Heart left ventricle (tissue), 16 donors: ENCODE data around the gene EIF3J. TPM values are rescaled to one million over a fixed set of nuclear protein-coding genes. Genes with fewer than 3 reads are reported as not detected.
A peak's percentile ranks its signal among the peaks of the same experiment; 100 is the strongest.

Experiments used
- ATAC-seq, 4 donors: fragments of 200-7000 bp; cut with Tn5 transposase; one replicate each; pipeline ENCODE4 v1.9.1; 2020 to 2022; ENCODE audit warnings: moderate library complexity in 4 of 4, mild to moderate bottlenecking in 3 of 4, moderate number of reproducible peaks in 1 of 4
- DNase-seq, 5 donors: peaks; one replicate each; pipeline ENCODE4 v3.0.0-alpha.2; 2020
- H3K27ac ChIP-seq, 12 donors: fragments of 200-600 bp; sonication (generic) in 4 of 12; one replicate each; pipeline versions ENCODE4 v1.5.0 to v1.8.0; 2016 to 2022; ENCODE audit warnings: mild to moderate bottlenecking in 2 of 12
- H3K27me3 ChIP-seq, 9 donors: fragments of 200-600 bp; sonication (generic) in 2 of 9; one replicate each; pipeline versions ENCODE4 v1.5.1 to v1.8.0; 2016 to 2022; ENCODE audit warnings: mild to moderate bottlenecking in 3 of 9
- H3K36me3 ChIP-seq, 9 donors: fragments of 200-600 bp; sonication (generic) in 2 of 9; one replicate each; pipeline versions ENCODE4 v1.5.0 to v1.8.0; 2018 to 2022; ENCODE audit warnings: mild to moderate bottlenecking in 2 of 9
- H3K4me1 ChIP-seq, 12 donors: fragments of 200-600 bp; sonication (generic) in 4 of 12; one replicate each; pipeline versions ENCODE4 v1.5.0 to v1.8.0; 2016 to 2022; ENCODE audit warnings: mild to moderate bottlenecking in 3 of 12
- H3K4me3 ChIP-seq, 12 donors: fragments of 200-600 bp; sonication (generic) in 4 of 12; one replicate each; pipeline versions ENCODE4 v1.5.0 to v1.8.0; 2017 to 2022; ENCODE audit warnings: mild to moderate bottlenecking in 9 of 12, moderate library complexity in 4 of 12
- H3K9me3 ChIP-seq, 12 donors: fragments of 200-600 bp; sonication (generic) in 4 of 12; one replicate each; pipeline versions ENCODE4 v1.5.0 to v1.8.0; 2016 to 2022; ENCODE audit warnings: mild to moderate bottlenecking in 1 of 12
- POLR2A ChIP-seq, 2 donors: fragments of 450-650 bp; IDR thresholded peaks; one replicate each; pipeline ENCODE4 v1.6.1; 2017; ENCODE audit warnings: antibody characterized with exemption in 2 of 2, mild to moderate bottlenecking in 2 of 2, moderate library complexity in 2 of 2
- WGBS, 4 donors: extraction: QIAGEN DNeasy Blood & Tissue Kit in 2 of 4; methylation state at CpG; one replicate each; pipeline versions ENCODE4 v1.1.5 to v1.1.7; 2013 to 2018; 5-methylcytosine and 5-hydroxymethylcytosine counted together
- intact Hi-C, 10 donors: fragments of 100-400 bp; cut with DNase I; formaldehyde crosslinking; loops; one replicate each; pipeline versions ENCODE4 v1.11.1 to v1.14.2; 2022
- polyA plus RNA-seq, 2 donors: library from polyadenylated mRNA; stranded (reverse); fragments of 200-250 nt; gene quantifications; one replicate each; pipeline ENCODE4 v1.2.3, GENCODE V29; 2013
- total RNA-seq, 9 donors: library from RNA; depleted of rRNA in 2 of 9; stranded (reverse); fragments of >200 nt in 2 of 9; fragmentation: NEBNext Ultra II Directional in 3 of 9; extraction: Animal tissue kit (Norgen Biotek cat#: 25700) in 3 of 9; gene quantifications; one replicate each; pipeline versions ENCODE4 v1.1.0 to v1.2.4, GENCODE V29; 2016 to 2023
- TF ChIP-seq, protein P1 (sequence below), 12 donors: fragments of 200-600 bp; sonication (generic) in 4 of 12; IDR thresholded peaks; one replicate each; pipeline versions ENCODE4 v1.5.0 to v1.8.0; 2018 to 2022; ENCODE audit warnings: antibody characterized with exemption in 12 of 12, mild to moderate bottlenecking in 5 of 12
- donor health status: ischemic (EF 13 %, LVEDD 7.1; RV severe dilation, severe dysfunction).
- donor health status: healthy with polysubstance abuse.
- donor health status: DM: no; HTN: yes; CAD: no.
- donor health status: DM: no; HTN: no; CAD: no.
- donor health status: ischemic (EF 25% LVEDD 6.9; RV normal size, moderate dysfunction).
- donor health status: ischemic (EF 25% LVEDD 5.7; RV mildly dilated, moderate dysfunction).
- donor health status: healthy.
- donor health status: DM: yes; HTN: yes; CAD: no.
- donor health status: ischemic (EF 35%, LVEDD 5.7; RV mildly dilated, moderate dysfunction).
- donor health status: nonischemic (EF 11% LVEDD 7.7; RV severe dilation, severe dysfunction).
- donor health status: DM: yes; HTN: yes; CAD: no.
- donor health status: PGD.
- donor health status: ischemic (EF 29% LVEDD 5.4; RV normal size, mild dysfunction).
- donor health status: nonischemic (EF 23%, LVEDD 6.1; RV moderate dilation, normal function).

Gene EIF3J
- total and polyA plus RNA-seq, 11 donors, result 30.4 to 116 (median 71.6) TPM

DNA sequence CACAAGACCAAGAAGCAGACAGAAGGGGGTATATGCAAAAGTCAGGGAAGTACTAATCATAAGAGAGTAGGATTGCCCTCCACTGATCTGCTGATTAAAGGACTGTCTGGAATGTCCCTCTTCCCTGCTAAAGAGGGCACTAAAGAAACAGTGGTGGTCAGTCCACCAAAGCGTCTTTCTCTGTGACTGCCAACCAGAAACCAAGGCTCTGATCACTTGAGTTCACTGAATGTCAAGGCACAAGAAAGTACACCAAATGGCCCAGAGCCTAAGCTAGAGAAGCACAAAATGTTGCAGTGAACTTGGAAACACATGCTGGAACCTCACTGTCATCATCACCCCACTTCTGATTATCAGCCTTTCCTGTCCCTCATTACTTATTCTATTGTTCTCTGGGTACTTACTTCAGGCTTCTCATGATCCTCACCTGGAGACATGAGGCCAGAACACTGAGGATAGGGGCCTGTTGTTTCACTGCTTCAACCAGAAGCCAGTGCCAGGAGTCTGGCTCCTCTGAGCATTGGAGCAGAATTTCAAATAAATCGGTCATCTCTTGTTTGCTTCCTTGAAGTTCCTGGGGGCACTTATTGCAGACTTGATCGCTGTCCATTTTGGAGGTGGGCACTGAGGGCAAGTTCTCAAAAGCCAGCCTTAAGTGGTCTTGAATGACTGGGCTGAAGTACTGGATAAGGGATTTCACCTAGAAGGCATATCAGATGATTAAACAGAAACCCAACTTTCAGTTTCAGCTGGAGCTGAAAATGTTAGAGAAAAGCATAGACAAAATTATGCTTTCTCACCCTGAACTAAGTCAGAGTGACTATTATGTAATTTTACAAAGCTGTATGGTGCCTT is 58.9 kb downstream of the EIF3J start:
- Histone ChIP-seq H3K36me3 (peaks cover 0 to 100% (median 94%) of the 10 kb centered on the region in 9 donors), H3K4me3 (no peak overlapping the region), H3K27ac (no peak overlapping the region), H3K27me3 (no peaks in the 10 kb centered on the region), H3K4me1 (no peaks in the 10 kb centered on the region), H3K9me3 (no peaks in the 10 kb centered on the region)
- DNase-seq (no peak), ATAC-seq (no peak)
- intact Hi-C loops, result loop anchor here in 3 of 10 donors (5.0 to 10.0 kb wide), 2 partner anchors 51 to 139 kb away; partner anchors contain the start of gene TRIM69 (in 2 of the 3)
- TF ChIP-seq, protein P1, sequence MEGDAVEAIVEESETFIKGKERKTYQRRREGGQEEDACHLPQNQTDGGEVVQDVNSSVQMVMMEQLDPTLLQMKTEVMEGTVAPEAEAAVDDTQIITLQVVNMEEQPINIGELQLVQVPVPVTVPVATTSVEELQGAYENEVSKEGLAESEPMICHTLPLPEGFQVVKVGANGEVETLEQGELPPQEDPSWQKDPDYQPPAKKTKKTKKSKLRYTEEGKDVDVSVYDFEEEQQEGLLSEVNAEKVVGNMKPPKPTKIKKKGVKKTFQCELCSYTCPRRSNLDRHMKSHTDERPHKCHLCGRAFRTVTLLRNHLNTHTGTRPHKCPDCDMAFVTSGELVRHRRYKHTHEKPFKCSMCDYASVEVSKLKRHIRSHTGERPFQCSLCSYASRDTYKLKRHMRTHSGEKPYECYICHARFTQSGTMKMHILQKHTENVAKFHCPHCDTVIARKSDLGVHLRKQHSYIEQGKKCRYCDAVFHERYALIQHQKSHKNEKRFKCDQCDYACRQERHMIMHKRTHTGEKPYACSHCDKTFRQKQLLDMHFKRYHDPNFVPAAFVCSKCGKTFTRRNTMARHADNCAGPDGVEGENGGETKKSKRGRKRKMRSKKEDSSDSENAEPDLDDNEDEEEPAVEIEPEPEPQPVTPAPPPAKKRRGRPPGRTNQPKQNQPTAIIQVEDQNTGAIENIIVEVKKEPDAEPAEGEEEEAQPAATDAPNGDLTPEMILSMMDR (IDR thresholded peaks at IDR 0.05), result no peak
- TF ChIP-seq POLR2A (IDR thresholded peaks at IDR 0.05), result no peak
- 93 to 98% (median 96%) methylated on average over 3 of the region's 3 CpGs for WGBS, 4 donors

DNA sequence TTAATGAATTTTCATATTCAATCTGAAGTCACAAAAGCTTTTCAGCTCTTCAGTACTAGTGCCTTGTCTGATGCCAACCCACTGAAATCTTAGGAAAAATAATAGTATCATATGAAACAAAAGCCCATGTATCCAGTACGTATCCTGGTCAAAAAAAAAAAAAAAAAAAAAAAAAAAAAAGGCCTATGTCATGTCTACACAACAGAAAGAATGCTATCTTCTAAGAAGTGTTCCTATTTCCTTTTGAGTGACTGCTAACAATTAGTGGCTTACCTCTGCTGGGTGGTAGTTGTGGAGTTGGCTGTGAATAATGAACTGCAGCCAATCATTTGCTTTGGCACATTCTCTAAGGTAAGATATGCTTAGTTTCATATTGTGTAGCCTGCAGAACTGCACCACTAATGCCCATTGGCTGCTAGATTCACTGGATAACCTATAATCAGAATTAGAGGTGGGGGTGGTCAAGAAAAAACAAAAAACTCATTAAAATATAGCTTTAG is 59.6 kb downstream of the EIF3J start:
- TF ChIP-seq, protein P1 (IDR thresholded peaks at IDR 0.05), result no peak
- no peak for TF ChIP-seq POLR2A (IDR thresholded peaks at IDR 0.05)
- Histone ChIP-seq H3K27ac (no peak overlapping the region), H3K4me3 (no peak overlapping the region), H3K4me1 (no peaks in the 10 kb centered on the region), H3K27me3 (no peaks in the 10 kb centered on the region), H3K36me3 (peaks cover 0 to 100% (median 94%) of the 10 kb centered on the region in 9 donors), H3K9me3 (no peaks in the 10 kb centered on the region)
- intact Hi-C loops, result loop anchor here in 3 of 10 donors (5.0 to 10.0 kb wide), 2 partner anchors 51 to 138 kb away; partner anchors contain the start of gene TRIM69 (in 2 of the 3)
- 45 to 86% (median 60%) methylated on average over 1 of the region's 1 CpG for WGBS, 4 donors
- DNase-seq (no peak), ATAC-seq (no peak)

DNA sequence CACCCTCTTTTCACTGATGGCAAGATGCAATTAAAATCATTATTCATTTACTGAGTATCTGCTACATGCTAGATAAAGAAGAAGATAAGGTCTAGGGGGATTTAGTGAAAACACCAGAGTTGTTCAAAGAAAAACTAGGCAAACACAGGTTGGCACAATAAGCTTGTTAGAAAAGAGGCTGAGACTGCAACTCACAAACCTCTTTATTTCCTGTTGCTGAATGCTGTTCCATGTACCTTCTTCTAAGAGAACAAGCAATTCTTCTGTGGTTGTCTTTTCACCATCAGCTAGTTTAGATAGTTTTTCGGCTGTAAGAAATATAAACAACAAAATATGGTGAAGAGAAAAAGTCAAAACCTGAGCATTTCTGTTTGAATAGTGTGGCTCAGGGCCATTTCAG is 61.1 kb downstream of the EIF3J start:
- H3K36me3 ChIP-seq, result peaks cover 0 to 100% (median 94%) of the 10 kb centered on the region in 9 donors
- ATAC-seq (no peak), DNase-seq (no peak)
- no peak overlapping the region for H3K4me3 ChIP-seq
- no peak overlapping the region for H3K27ac ChIP-seq
- whole genome bisulfite sequencing, 4 donors, result 85 to 97% (median 90%) methylated on average over 1 of the region's 1 CpG
- TF ChIP-seq, protein P1 (IDR thresholded peaks at IDR 0.05), result no peak
- no peak for TF ChIP-seq POLR2A (IDR thresholded peaks at IDR 0.05)
- H3K4me1 ChIP-seq, result no peaks in the 10 kb centered on the region
- no peaks in the 10 kb centered on the region for H3K27me3 ChIP-seq
- H3K9me3 ChIP-seq, result no peaks in the 10 kb centered on the region
- intact Hi-C loops, result loop anchor here in 3 of 10 donors (5.0 to 10.0 kb wide), 2 partner anchors 49 to 137 kb away; partner anchors contain the start of gene TRIM69 (in 2 of the 3)

DNA sequence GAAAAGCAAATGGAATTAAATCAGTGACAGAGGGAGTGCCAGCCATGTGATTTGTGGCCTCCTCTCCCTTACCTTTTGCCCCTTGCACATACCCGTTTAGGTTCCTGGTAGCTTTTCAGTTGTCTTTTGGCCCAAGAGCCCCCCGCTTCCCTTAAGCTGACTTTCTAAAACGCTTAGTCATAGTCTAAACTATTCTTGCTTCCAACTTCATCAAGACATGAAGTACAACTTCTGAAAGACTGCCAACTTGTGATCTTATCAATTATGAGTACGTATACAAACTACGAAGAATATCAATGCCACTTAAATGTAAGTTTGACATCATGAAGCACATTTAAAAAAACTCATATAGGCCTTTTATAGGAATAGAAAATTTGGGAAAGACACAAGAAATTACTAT is 61.9 kb downstream of the EIF3J start:
- ATAC-seq (no peak), DNase-seq (no peak)
- Histone ChIP-seq H3K36me3 (peaks cover 0 to 100% (median 94%) of the 10 kb centered on the region in 9 donors), H3K27me3 (no peaks in the 10 kb centered on the region), H3K9me3 (no peaks in the 10 kb centered on the region), H3K4me3 (no peak overlapping the region), H3K4me1 (no peaks in the 10 kb centered on the region), H3K27ac (peak overlapping the region in 1 of 12 donors; percentile 7)
- TF ChIP-seq POLR2A (IDR thresholded peaks at IDR 0.05), result no peak
- TF ChIP-seq, protein P1 (IDR thresholded peaks at IDR 0.05), result no peak
- intact Hi-C loops, result loop anchor here in 3 of 10 donors (5.0 to 10.0 kb wide), 2 partner anchors 48 to 136 kb away; partner anchors contain the start of gene TRIM69 (in 2 of the 3)
- 61 to 79% (median 71%) methylated on average over 5 of the region's 5 CpGs for WGBS, 4 donors
